GM19397 (cell line): ENCODE results near the gene APOD.

Source experiments
- ATAC-seq: cut with Tn5 transposase; IDR thresholded peaks from one replicate; pipeline ENCODE4 v1.9.1; 2021; ENCODE audit warnings: mild to moderate bottlenecking, moderate library complexity; ENCODE audit not compliant: unreplicated experiment

The APOD gene

DNA sequence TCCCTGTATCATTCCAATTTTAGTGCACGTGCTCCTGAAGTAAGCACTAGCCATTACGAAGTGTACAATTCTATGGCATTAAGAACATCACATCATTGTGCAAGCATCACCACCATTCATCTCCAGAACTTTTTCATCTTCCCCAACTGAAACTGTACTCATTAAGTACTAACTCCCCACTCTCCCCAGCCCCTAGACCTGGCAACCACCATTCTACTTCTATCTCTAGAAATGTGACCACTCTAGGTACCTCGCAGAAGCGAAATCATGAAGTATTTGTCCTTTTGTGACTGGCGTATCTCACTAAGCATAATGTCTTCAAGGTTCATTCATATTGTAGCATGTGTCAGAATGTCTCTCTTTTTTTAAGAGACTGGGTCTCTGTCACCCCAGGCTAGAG lies 52.1 kb downstream of the APOD start:
- no peak for ATAC-seq

- ATAC-seq: no peak
These were observed 57.2 kb downstream of the APOD start for GRCh38 chr3:195526492-195526891.

GRCh38 chr3:195524171-195524896 lies 59.4 kb downstream of the APOD start:
- no peak for ATAC-seq

- ATAC-seq: no peak
These were observed 61.3 kb downstream of the APOD start for GRCh38 chr3:195522254-195523023.
